ENCODE measurements around the gene ITGB4.

Gene ITGB4

DNA sequence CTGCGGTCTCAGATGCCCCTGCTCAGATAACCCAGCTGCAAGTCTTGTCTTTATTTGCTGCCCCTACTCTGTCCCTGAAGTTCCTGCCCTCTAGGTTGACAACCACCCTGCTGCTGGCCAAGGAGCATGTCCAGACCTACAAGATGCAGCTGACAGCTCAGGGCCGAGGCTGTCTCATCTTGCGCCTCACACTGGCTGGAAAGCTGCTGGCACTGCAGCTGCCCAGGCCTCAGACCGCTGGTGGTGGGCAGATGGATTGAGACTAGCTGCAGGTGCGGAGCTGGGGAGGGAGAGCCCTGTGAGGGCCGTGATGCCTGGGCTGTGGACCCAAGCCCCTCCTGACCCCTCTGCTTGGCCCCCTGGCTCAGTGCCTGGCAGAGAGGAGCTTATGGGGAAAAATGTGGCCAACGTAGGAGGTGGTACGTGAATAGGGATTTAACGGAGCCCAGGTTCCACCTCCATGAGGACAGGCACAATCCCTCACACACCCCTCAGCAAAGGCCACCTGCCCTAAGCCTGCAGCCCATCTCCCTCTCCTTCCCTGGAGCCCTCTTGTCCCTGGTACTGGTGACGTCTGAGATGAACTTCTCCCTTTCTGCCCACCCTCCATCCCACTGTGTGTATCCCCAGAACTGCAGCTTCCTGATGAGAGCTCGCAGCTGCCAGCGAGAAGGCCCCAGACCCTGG is 52.0 kb downstream of the ITGB4 start:
- peaks cover 34% of the 10 kb centered on the region for H3K36me3 ChIP-seq (ENCODE audit: insufficient read depth, low read length)
- no peak for ATAC-seq (ENCODE audit: insufficient read depth, low read depth)
- DNase-seq: no peak
- H3K27me3 ChIP-seq (ENCODE audit: insufficient read depth, low read length, poor library complexity): no peaks in the 10 kb centered on the region
- H3K79me2 ChIP-seq (ENCODE audit: insufficient read depth, low read length): peaks cover 18% of the 10 kb centered on the region
- H3K9me3 ChIP-seq (ENCODE audit: insufficient read depth, low read length, severe bottlenecking): no peaks in the 10 kb centered on the region
- no peak overlapping the region for H3K4me3 ChIP-seq (ENCODE audit: low read depth in 1 of 2, low read length in 2 of 2)
- no peak overlapping the region for H3K9ac ChIP-seq (ENCODE audit: low read depth, low read length)
- H3K4me1 ChIP-seq (ENCODE audit: insufficient read depth, low read length): peaks cover 14% of the 10 kb centered on the region
- no peak overlapping the region for H3K4me2 ChIP-seq (ENCODE audit: insufficient read depth, low read length)
- H3K27ac ChIP-seq (ENCODE audit: low read length): no peak overlapping the region
- peaks cover 30% of the 10 kb centered on the region for H4K20me1 ChIP-seq (ENCODE audit: insufficient read depth, low read length)
- H2AFZ ChIP-seq (ENCODE audit: low read depth, low read length): no peak overlapping the region
- no peak for TF ChIP-seq EZH2 (IDR thresholded peaks at IDR 0.05; ENCODE audit: borderline replicate concordance, low read depth, low read length, severe bottlenecking)
- TF ChIP-seq, protein P1, sequence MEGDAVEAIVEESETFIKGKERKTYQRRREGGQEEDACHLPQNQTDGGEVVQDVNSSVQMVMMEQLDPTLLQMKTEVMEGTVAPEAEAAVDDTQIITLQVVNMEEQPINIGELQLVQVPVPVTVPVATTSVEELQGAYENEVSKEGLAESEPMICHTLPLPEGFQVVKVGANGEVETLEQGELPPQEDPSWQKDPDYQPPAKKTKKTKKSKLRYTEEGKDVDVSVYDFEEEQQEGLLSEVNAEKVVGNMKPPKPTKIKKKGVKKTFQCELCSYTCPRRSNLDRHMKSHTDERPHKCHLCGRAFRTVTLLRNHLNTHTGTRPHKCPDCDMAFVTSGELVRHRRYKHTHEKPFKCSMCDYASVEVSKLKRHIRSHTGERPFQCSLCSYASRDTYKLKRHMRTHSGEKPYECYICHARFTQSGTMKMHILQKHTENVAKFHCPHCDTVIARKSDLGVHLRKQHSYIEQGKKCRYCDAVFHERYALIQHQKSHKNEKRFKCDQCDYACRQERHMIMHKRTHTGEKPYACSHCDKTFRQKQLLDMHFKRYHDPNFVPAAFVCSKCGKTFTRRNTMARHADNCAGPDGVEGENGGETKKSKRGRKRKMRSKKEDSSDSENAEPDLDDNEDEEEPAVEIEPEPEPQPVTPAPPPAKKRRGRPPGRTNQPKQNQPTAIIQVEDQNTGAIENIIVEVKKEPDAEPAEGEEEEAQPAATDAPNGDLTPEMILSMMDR (IDR thresholded peaks at IDR 0.05; ENCODE audit: borderline replicate concordance, extremely low read depth, low read length, poor library complexity, severe bottlenecking): no peak

DNA sequence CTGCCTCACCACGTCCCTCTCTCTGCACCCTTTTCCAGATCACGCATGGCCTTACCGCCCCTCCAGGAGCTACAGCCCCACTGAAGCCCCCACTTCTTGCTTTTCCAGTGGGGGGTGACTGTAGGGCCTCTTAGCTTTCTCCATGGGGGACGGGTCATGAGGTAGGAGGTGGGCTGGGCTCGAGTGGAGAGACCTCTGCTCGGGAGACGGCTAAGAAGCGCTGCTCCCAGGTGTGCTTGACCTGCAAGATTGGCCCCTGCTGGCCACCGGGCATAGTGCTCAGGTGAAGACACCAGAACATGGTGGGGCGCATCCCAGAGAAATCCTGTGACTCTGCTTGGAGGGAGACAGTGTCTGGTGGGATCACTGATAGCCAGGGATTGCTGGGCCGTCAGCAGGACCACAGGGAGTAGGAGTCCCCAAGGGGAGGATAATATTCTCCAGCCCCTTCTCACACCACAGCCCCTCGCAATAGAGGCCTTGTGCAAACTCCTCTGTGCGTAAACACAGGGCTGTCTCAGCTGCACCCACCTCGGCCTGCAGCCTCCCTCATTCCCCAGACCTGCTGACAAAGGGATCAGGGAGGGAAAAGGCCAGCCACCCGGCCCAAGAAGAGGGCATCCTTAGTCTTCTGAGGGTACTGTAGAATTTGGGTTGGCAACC is 52.7 kb downstream of the ITGB4 start:
- Histone ChIP-seq H3K4me3 (ENCODE audit: low read depth in 1 of 2, low read length in 2 of 2) (no peak overlapping the region), H3K9me3 (ENCODE audit: insufficient read depth, low read length, severe bottlenecking) (no peaks in the 10 kb centered on the region), H4K20me1 (ENCODE audit: insufficient read depth, low read length) (peaks cover 36% of the 10 kb centered on the region), H3K4me1 (ENCODE audit: insufficient read depth, low read length) (peaks cover 17% of the 10 kb centered on the region), H3K9ac (ENCODE audit: low read depth, low read length) (no peak overlapping the region), H2AFZ (ENCODE audit: low read depth, low read length) (no peak overlapping the region), H3K36me3 (ENCODE audit: insufficient read depth, low read length) (peaks cover 40% of the 10 kb centered on the region), H3K4me2 (ENCODE audit: insufficient read depth, low read length) (no peak overlapping the region), H3K27ac (ENCODE audit: low read length) (no peak overlapping the region), H3K79me2 (ENCODE audit: insufficient read depth, low read length) (peaks cover 25% of the 10 kb centered on the region), H3K27me3 (ENCODE audit: insufficient read depth, low read length, poor library complexity) (no peaks in the 10 kb centered on the region)
- TF ChIP-seq, protein P1 (IDR thresholded peaks at IDR 0.05; ENCODE audit: borderline replicate concordance, extremely low read depth, low read length, poor library complexity, severe bottlenecking): no peak
- TF ChIP-seq EZH2 (IDR thresholded peaks at IDR 0.05; ENCODE audit: borderline replicate concordance, low read depth, low read length, severe bottlenecking): no peak
- no peak for DNase-seq
- no peak for ATAC-seq (ENCODE audit: insufficient read depth, low read depth)

GRCh38 chr17:75774471-75774990 is 53.3 kb downstream of the ITGB4 start:
- ATAC-seq (ENCODE audit: insufficient read depth, low read depth) (no peak), DNase-seq (no peak)
- H3K79me2 ChIP-seq (ENCODE audit: insufficient read depth, low read length): peaks cover 30% of the 10 kb centered on the region
- no peak overlapping the region for H3K4me3 ChIP-seq (ENCODE audit: low read depth in 1 of 2, low read length in 2 of 2)
- H3K27me3 ChIP-seq (ENCODE audit: insufficient read depth, low read length, poor library complexity): no peaks in the 10 kb centered on the region
- H3K36me3 ChIP-seq (ENCODE audit: insufficient read depth, low read length): peaks cover 44% of the 10 kb centered on the region
- H4K20me1 ChIP-seq (ENCODE audit: insufficient read depth, low read length): peaks cover 42% of the 10 kb centered on the region
- no peak overlapping the region for H3K27ac ChIP-seq (ENCODE audit: low read length)
- no peak overlapping the region for H2AFZ ChIP-seq (ENCODE audit: low read depth, low read length)
- no peaks in the 10 kb centered on the region for H3K9me3 ChIP-seq (ENCODE audit: insufficient read depth, low read length, severe bottlenecking)
- H3K4me2 ChIP-seq (ENCODE audit: insufficient read depth, low read length): no peak overlapping the region
- TF ChIP-seq, protein P1 (IDR thresholded peaks at IDR 0.05; ENCODE audit: borderline replicate concordance, extremely low read depth, low read length, poor library complexity, severe bottlenecking): peak; percentile 2
- TF ChIP-seq EZH2 (IDR thresholded peaks at IDR 0.05; ENCODE audit: borderline replicate concordance, low read depth, low read length, severe bottlenecking): no peak
- H3K4me1 ChIP-seq (ENCODE audit: insufficient read depth, low read length): peaks cover 17% of the 10 kb centered on the region
- H3K9ac ChIP-seq (ENCODE audit: low read depth, low read length): no peak overlapping the region
